ENCODE results near the gene ANKRD44. TPM values are rescaled to one million over a fixed set of nuclear protein-coding genes. Genes with fewer than 3 reads are reported as not detected.

The ANKRD44 gene
- total RNA-seq, 2 donors from 2014 or later, result 7.0 to 10.1 TPM

DNA sequence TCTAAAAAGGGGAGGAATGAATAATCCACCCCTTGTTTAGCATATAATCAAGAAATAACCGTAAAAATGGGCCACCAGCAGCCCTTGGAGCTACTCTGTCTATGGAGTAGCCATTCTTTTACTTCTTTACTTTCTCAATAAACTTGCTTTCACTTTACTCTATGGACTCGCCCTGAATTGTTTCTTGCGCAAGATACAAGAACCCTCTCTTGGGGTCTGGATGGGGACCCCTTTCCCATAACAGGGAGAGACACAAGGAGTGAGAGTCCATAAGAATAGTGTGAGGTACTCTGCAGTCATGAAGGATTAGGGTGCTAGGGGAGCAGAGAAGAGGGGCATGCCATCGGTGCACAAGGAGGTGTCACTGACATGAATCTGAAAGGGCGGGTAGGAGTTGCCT is 224.9 kb downstream of the ANKRD44 start:
- DNase-seq (ENCODE audit: low spot score), result no peak
- Histone ChIP-seq H3K4me1 (peaks cover 0 to 3% of the 10 kb centered on the region in 2 donors), H3K27ac (no peak overlapping the region), H3K9me3 (no peaks in the 10 kb centered on the region), H3K36me3 (no peaks in the 10 kb centered on the region), H3K27me3 (no peaks in the 10 kb centered on the region), H3K4me3 (no peak overlapping the region)
- TF ChIP-seq, protein P1, sequence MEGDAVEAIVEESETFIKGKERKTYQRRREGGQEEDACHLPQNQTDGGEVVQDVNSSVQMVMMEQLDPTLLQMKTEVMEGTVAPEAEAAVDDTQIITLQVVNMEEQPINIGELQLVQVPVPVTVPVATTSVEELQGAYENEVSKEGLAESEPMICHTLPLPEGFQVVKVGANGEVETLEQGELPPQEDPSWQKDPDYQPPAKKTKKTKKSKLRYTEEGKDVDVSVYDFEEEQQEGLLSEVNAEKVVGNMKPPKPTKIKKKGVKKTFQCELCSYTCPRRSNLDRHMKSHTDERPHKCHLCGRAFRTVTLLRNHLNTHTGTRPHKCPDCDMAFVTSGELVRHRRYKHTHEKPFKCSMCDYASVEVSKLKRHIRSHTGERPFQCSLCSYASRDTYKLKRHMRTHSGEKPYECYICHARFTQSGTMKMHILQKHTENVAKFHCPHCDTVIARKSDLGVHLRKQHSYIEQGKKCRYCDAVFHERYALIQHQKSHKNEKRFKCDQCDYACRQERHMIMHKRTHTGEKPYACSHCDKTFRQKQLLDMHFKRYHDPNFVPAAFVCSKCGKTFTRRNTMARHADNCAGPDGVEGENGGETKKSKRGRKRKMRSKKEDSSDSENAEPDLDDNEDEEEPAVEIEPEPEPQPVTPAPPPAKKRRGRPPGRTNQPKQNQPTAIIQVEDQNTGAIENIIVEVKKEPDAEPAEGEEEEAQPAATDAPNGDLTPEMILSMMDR (IDR thresholded peaks at IDR 0.05), result no peak

DNA sequence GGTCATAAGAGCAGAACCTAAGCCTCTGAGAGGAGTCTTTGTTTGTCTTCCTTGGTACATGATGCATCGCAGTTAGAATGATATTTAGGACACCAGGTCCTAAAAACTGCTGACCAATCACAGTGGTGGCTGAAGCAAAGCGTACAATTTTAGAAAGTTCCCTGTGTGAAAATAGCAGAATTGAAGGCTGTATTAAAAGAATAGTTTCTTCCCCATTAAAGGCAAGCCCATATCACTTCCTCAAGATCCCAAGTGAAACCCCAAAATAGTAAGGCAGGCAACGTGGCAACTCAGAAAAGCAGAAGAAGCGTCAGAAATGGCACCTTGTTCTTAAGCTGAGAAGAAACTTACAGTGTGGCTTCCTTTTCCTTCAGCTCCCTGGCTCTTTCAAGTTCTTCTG is 229.3 kb downstream of the ANKRD44 start:
- no peaks in the 10 kb centered on the region for H3K27me3 ChIP-seq
- DNase-seq (ENCODE audit: low spot score), result no peak
- H3K27ac ChIP-seq, result no peak overlapping the region
- H3K4me3 ChIP-seq, result no peak overlapping the region
- peaks cover 0 to 13% of the 10 kb centered on the region in 2 donors for H3K4me1 ChIP-seq
- TF ChIP-seq, protein P1 (IDR thresholded peaks at IDR 0.05), result no peak
- H3K36me3 ChIP-seq, result no peaks in the 10 kb centered on the region
- no peaks in the 10 kb centered on the region for H3K9me3 ChIP-seq

DNA sequence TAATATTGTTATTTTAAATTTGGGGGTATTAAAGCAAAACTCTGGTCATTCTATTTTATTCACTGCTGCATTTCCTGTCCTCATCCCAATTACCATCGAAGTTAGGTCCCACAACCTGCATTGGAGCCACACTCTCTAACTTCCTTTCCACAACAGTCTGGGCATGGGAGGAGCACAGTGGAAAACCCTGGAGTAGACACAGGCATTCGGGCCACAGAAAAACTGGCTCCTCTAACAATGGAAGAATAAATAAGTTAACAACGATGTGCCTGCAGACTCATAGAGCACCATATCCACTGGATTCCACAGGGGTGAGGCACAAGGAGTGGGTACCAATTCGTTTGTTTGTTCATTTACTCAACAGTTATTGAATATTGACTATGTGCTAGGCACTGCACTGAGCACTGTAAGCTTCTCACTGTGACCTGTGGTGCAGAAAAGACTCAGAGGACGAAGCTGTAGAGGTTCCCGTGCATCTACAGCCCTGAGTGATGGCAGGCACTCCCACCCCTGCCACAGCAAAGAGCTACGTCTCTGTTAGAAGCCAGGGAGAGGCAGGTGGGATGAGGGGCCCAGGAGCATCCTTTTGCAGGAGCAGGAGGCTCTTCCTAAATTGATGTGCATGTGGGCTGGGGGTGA is 229.9 kb downstream of the ANKRD44 start:
- Histone ChIP-seq H3K4me1 (peaks cover 0 to 13% of the 10 kb centered on the region in 2 donors), H3K4me3 (no peak overlapping the region), H3K27me3 (no peaks in the 10 kb centered on the region), H3K36me3 (no peaks in the 10 kb centered on the region), H3K9me3 (no peaks in the 10 kb centered on the region), H3K27ac (peak overlapping the region in 1 of 2 donors; percentile 47)
- TF ChIP-seq, protein P1 (IDR thresholded peaks at IDR 0.05), result no peak
- no peak for DNase-seq (ENCODE audit: low spot score)

DNA sequence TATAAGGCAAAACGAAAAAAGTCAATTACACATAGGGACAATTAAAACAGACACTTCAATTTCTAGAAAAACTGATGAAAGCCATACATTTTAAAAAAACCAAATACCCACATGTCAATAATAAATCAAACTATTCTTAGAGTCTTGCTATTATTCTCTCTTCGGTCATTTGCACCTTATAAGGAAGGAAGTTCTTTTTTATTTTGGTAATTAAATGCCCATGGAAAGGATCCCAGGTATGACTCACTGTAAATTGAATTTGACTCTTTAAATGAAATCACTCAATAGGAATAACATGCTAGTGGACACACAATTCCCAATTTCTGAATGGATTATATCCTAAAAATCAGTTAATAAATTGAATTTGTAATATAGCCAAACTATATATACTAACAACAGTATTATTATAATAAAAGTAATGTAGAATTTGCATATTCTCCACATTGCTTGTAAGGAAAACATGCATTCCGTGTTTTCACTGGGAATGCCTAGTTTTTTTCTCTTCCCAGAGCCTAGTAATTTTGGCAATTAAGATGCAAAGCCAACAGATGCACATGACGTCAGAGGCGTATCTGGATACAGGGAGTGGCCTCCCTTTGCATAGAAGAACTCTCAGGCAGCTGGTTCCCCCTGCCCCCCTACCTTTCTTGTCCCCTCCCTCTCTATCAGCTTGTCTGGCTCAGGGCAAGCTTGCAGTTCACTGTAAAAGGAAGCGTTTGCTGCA is 230.6 kb downstream of the ANKRD44 start:
- no peaks in the 10 kb centered on the region for H3K27me3 ChIP-seq
- H3K4me1 ChIP-seq, result peaks cover 0 to 13% of the 10 kb centered on the region in 2 donors
- no peaks in the 10 kb centered on the region for H3K9me3 ChIP-seq
- peak overlapping the region; percentile 1 to 47 for H3K27ac ChIP-seq
- TF ChIP-seq, protein P1 (IDR thresholded peaks at IDR 0.05), result no peak
- no peaks in the 10 kb centered on the region for H3K36me3 ChIP-seq
- DNase-seq (ENCODE audit: low spot score), result no peak
- no peak overlapping the region for H3K4me3 ChIP-seq

DNA sequence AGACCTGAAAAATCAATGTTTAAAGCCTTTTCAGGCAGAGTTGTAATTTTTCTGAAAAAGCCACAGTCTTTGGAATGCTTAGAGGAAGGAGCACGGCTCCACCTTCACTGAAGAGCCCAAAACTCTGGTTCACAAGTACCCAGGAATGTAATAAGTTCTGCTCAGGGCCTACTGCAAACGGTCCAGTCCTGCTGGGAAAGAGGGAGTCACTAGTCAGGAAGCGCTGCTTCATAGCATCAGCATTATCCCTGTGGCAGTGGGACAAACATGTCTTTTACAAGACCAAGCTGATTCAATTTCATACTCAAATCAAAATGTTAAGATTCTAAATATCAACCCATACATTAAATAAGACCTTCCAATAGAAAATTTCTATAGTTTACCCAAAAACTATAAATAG is 231.2 kb downstream of the ANKRD44 start:
- no peak for DNase-seq (ENCODE audit: low spot score)
- Histone ChIP-seq H3K4me3 (no peak overlapping the region), H3K9me3 (no peaks in the 10 kb centered on the region), H3K27me3 (no peaks in the 10 kb centered on the region), H3K27ac (peak overlapping the region; percentile 1 to 47), H3K36me3 (no peaks in the 10 kb centered on the region), H3K4me1 (peaks cover 0 to 16% of the 10 kb centered on the region in 2 donors)
- TF ChIP-seq, protein P1 (IDR thresholded peaks at IDR 0.05), result no peak

Measured in right atrium auricular region (tissue), 2 donors.